K562 (cell line): Measurements from ENCODE around the gene ATP8B4. TPM values are rescaled to one million over a fixed set of nuclear protein-coding genes. Genes with fewer than 3 reads are reported as not detected.

Source experiments
- HCFC1 ChIP-seq: IDR thresholded peaks from 2 replicates; pipeline ENCODE4 v1.6.1; 2012; ENCODE audit warnings: low read depth, low read length, improper control_type of control experiment
- NONO ChIP-seq, 2 experiments: fragments of 200-400 bp in 1 of 2; fragments of 450-650 bp in 1 of 2; formaldehyde crosslinking in 1 of 2; IDR thresholded peaks; 2 replicates each; pipeline ENCODE4 v1.6.1; 2017; ENCODE audit warnings: low read depth in 2 of 2, mild to moderate bottlenecking in 2 of 2, moderate library complexity in 2 of 2, low read length in 1 of 2
- RFX7 ChIP-seq: fragments of 250-450 bp; sonication (Bioruptor Pico); IDR thresholded peaks from 2 replicates; pipeline ENCODE4 v1.5.1; 2021; ENCODE audit warnings: mild to moderate bottlenecking
- SIRT6 ChIP-seq: IDR thresholded peaks from one replicate; pipeline ENCODE4 v1.6.1; 2012; ENCODE audit warnings: low read depth, mild to moderate bottlenecking, control low read depth, inconsistent platforms, low read length, moderate library complexity
- WHSC1 ChIP-seq: IDR thresholded peaks from one replicate; pipeline ENCODE4 v1.6.1; 2012; ENCODE audit warnings: low read length, control low read depth, inconsistent platforms
- ZNF232 ChIP-seq: sonication (generic); formaldehyde crosslinking; IDR thresholded peaks from 2 replicates; pipeline ENCODE4 v1.8.0; 2022; ENCODE audit warnings: mild to moderate bottlenecking, missing genetic modification reagents
- ZNF695 ChIP-seq: fragments of 450-650 bp; formaldehyde crosslinking; IDR thresholded peaks from 2 replicates; pipeline ENCODE4 v1.4.0; 2020; ENCODE audit warnings: mild to moderate bottlenecking, moderate library complexity
- polyA plus RNA-seq, 8 experiments: library from polyadenylated mRNA; depleted of rRNA in 4 of 8; stranded (reverse) in 5 of 8; unstranded in 3 of 8; fragments of >200 nt; fragmentation: Nextera tagmentation in 2 of 8; fragmentation: Illumina TruSeq in 1 of 8; extraction: Ambion mirVana in 2 of 8; extraction: Trizol in 1 of 8; gene quantifications; 2 replicates each; pipeline versions ENCODE4 v1.2.1 to v1.2.3, GENCODE V29; 2011 to 2014; ENCODE audit warnings: inconsistent platforms in 1 of 8, missing spikeins in 1 of 8
- total RNA-seq, 7 experiments: library from RNA; depleted of rRNA in 6 of 7; stranded (reverse); fragments of >200 nt in 6 of 7; fragmentation: Illumina TruSeq in 2 of 7; extraction: Trizol in 2 of 7; gene quantifications; 2 replicates each; pipeline versions ENCODE4 v1.2.1 to v1.2.3, GENCODE V29; 2011 to 2021; ENCODE audit warnings: low replicate concordance in 1 of 7
- TF ChIP-seq, protein P1 (sequence below): IDR thresholded peaks from 3 replicates; pipeline ENCODE4 v1.6.1; 2011; ENCODE audit warnings: borderline replicate concordance, mild to moderate bottlenecking, moderate library complexity; ENCODE audit not compliant: insufficient read length; ENCODE audit errors: extremely low read depth
- TF ChIP-seq, protein P2 (sequence below): fragments of 450-650 bp; IDR thresholded peaks from 2 replicates; pipeline ENCODE4 v1.6.1; 2018; ENCODE audit not compliant: partially characterized antibody
- TF ChIP-seq, protein P3 (sequence below): fragments of 450-650 bp; IDR thresholded peaks from 2 replicates; pipeline ENCODE4 v1.6.1; 2017; ENCODE audit warnings: antibody characterized with exemption, mild to moderate bottlenecking
- TF ChIP-seq, protein P4 (sequence below): sonication (generic); formaldehyde crosslinking; IDR thresholded peaks from 2 replicates; pipeline ENCODE4 v1.8.0; 2022; ENCODE audit warnings: mild to moderate bottlenecking, low read depth, missing genetic modification reagents
- TF ChIP-seq, protein P5 (sequence below): fragments of 250-450 bp; sonication (Bioruptor Pico); IDR thresholded peaks from 2 replicates; pipeline ENCODE4 v1.8.0; 2021; ENCODE audit warnings: mild to moderate bottlenecking, moderate library complexity

ATP8B4 gene
- total and polyA plus RNA-seq, 9 of the 15 experiments (the other 6 are each of a cell fraction or from before 2014, with no cell fraction given) = 0.14 to 2.5 (median 0.44) TPM

DNA sequence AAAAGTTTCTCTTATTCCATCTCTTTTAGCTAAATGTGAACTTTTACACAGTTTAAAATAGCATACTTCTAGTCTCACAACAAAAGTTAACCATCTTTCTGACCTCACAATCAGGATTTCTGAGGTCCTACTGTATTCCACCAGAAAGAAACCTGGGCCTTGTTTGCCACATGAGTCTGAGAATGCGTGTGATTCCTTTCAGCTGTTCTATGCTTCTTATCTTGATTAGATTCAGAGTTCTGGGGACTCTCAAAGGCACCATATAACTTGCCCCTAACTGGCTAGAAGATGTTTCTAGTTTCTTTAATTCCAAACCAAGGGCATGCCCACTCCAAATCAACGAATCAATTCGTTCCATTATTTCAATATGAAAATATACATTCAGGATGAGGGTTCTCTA is 131.1 kb downstream of the ATP8B4 start (continued):
- TF ChIP-seq WHSC1 = no peak
- no peak for TF ChIP-seq ZNF695 (CRISPR knock-in tag)
- no peak for TF ChIP-seq HCFC1
- TF ChIP-seq, protein P1, sequence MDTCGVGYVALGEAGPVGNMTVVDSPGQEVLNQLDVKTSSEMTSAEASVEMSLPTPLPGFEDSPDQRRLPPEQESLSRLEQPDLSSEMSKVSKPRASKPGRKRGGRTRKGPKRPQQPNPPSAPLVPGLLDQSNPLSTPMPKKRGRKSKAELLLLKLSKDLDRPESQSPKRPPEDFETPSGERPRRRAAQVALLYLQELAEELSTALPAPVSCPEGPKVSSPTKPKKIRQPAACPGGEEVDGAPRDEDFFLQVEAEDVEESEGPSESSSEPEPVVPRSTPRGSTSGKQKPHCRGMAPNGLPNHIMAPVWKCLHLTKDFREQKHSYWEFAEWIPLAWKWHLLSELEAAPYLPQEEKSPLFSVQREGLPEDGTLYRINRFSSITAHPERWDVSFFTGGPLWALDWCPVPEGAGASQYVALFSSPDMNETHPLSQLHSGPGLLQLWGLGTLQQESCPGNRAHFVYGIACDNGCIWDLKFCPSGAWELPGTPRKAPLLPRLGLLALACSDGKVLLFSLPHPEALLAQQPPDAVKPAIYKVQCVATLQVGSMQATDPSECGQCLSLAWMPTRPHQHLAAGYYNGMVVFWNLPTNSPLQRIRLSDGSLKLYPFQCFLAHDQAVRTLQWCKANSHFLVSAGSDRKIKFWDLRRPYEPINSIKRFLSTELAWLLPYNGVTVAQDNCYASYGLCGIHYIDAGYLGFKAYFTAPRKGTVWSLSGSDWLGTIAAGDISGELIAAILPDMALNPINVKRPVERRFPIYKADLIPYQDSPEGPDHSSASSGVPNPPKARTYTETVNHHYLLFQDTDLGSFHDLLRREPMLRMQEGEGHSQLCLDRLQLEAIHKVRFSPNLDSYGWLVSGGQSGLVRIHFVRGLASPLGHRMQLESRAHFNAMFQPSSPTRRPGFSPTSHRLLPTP = no peak
- TF ChIP-seq, protein P2, sequence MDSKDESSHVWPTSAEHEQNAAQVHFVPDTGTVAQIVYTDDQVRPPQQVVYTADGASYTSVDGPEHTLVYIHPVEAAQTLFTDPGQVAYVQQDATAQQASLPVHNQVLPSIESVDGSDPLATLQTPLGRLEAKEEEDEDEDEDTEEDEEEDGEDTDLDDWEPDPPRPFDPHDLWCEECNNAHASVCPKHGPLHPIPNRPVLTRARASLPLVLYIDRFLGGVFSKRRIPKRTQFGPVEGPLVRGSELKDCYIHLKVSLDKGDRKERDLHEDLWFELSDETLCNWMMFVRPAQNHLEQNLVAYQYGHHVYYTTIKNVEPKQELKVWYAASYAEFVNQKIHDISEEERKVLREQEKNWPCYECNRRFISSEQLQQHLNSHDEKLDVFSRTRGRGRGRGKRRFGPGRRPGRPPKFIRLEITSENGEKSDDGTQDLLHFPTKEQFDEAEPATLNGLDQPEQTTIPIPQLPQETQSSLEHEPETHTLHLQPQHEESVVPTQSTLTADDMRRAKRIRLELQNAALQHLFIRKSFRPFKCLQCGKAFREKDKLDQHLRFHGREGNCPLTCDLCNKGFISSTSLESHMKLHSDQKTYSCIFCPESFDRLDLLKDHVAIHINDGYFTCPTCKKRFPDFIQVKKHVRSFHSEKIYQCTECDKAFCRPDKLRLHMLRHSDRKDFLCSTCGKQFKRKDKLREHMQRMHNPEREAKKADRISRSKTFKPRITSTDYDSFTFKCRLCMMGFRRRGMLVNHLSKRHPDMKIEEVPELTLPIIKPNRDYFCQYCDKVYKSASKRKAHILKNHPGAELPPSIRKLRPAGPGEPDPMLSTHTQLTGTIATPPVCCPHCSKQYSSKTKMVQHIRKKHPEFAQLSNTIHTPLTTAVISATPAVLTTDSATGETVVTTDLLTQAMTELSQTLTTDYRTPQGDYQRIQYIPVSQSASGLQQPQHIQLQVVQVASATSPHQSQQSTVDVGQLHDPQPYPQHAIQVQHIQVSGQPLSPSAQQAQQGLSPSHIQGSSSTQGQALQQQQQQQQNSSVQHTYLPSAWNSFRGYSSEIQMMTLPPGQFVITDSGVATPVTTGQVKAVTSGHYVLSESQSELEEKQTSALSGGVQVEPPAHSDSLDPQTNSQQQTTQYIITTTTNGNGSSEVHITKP = no peak
- TF ChIP-seq RFX7 (CRISPR knock-in tag) = no peak
- TF ChIP-seq, protein P3, sequence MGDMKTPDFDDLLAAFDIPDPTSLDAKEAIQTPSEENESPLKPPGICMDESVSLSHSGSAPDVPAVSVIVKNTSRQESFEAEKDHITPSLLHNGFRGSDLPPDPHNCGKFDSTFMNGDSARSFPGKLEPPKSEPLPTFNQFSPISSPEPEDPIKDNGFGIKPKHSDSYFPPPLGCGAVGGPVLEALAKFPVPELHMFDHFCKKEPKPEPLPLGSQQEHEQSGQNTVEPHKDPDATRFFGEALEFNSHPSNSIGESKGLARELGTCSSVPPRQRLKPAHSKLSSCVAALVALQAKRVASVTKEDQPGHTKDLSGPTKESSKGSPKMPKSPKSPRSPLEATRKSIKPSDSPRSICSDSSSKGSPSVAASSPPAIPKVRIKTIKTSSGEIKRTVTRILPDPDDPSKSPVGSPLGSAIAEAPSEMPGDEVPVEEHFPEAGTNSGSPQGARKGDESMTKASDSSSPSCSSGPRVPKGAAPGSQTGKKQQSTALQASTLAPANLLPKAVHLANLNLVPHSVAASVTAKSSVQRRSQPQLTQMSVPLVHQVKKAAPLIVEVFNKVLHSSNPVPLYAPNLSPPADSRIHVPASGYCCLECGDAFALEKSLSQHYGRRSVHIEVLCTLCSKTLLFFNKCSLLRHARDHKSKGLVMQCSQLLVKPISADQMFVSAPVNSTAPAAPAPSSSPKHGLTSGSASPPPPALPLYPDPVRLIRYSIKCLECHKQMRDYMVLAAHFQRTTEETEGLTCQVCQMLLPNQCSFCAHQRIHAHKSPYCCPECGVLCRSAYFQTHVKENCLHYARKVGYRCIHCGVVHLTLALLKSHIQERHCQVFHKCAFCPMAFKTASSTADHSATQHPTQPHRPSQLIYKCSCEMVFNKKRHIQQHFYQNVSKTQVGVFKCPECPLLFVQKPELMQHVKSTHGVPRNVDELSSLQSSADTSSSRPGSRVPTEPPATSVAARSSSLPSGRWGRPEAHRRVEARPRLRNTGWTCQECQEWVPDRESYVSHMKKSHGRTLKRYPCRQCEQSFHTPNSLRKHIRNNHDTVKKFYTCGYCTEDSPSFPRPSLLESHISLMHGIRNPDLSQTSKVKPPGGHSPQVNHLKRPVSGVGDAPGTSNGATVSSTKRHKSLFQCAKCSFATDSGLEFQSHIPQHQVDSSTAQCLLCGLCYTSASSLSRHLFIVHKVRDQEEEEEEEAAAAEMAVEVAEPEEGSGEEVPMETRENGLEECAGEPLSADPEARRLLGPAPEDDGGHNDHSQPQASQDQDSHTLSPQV = no peak
- TF ChIP-seq NONO (IDR thresholded peaks at IDR 0.05; ENCODE audit: low read depth in 2 of 2, low read length in 1 of 2) = no peak
- no peak for TF ChIP-seq SIRT6
- TF ChIP-seq ZNF232 (CRISPR knock-in tag) = no peak
- TF ChIP-seq, protein P4, sequence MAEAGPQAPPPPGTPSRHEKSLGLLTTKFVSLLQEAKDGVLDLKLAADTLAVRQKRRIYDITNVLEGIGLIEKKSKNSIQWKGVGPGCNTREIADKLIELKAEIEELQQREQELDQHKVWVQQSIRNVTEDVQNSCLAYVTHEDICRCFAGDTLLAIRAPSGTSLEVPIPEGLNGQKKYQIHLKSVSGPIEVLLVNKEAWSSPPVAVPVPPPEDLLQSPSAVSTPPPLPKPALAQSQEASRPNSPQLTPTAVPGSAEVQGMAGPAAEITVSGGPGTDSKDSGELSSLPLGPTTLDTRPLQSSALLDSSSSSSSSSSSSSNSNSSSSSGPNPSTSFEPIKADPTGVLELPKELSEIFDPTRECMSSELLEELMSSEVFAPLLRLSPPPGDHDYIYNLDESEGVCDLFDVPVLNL (CRISPR knock-in tag) = no peak
- TF ChIP-seq, protein P5, sequence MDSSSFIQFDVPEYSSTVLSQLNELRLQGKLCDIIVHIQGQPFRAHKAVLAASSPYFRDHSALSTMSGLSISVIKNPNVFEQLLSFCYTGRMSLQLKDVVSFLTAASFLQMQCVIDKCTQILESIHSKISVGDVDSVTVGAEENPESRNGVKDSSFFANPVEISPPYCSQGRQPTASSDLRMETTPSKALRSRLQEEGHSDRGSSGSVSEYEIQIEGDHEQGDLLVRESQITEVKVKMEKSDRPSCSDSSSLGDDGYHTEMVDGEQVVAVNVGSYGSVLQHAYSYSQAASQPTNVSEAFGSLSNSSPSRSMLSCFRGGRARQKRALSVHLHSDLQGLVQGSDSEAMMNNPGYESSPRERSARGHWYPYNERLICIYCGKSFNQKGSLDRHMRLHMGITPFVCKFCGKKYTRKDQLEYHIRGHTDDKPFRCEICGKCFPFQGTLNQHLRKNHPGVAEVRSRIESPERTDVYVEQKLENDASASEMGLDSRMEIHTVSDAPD = no peak
